WTC11 (cell line): ENCODE data around the gene PARVB. TPM values are rescaled to one million over a fixed set of nuclear protein-coding genes. Genes with fewer than 3 reads are reported as not detected.

Experiments used
- ATAC-seq: fragments of 200-7000 bp; cut with Tn5 transposase; 2 replicates; pipeline ENCODE4 v1.10.0; 2021; ENCODE audit warnings: mild to moderate bottlenecking, moderate library complexity
- CTCF ChIA-PET: fragments of 300-600 bp; sonication (Branson Sonifier 250); formaldehyde crosslinking; loops from one replicate; lab custom pipeline; 2021; ENCODE audit warnings: antibody characterized with exemption; lab: Charles Lee
- POLR2A ChIA-PET: fragments of 350-600 bp; sonication (Branson Sonifier 250); formaldehyde crosslinking; loops from one replicate; lab custom pipeline; 2021; ENCODE audit warnings: antibody characterized with exemption; lab: Charles Lee
- DNase-seq: peaks from one replicate; pipeline ENCODE4 v3.0.0; 2021; ENCODE audit warnings: low spot score
- H3K27ac Mint-ChIP-seq: 2 replicates; pipeline ENCODE4 v1.8.0; 2021; ENCODE audit warnings: mixed read lengths
- H3K27me3 Mint-ChIP-seq: 2 replicates; pipeline ENCODE4 v1.8.0; 2021; ENCODE audit warnings: low read depth, mild to moderate bottlenecking, moderate library complexity, mixed read lengths
- H3K36me3 Mint-ChIP-seq: 2 replicates; pipeline ENCODE4 v1.8.0; 2021; ENCODE audit warnings: mixed read lengths
- H3K4me1 Mint-ChIP-seq: 2 replicates; pipeline ENCODE4 v1.8.0; 2022; ENCODE audit warnings: mixed read lengths
- H3K4me3 Mint-ChIP-seq: 2 replicates; pipeline ENCODE4 v1.8.0; 2021; ENCODE audit warnings: mild to moderate bottlenecking, moderate library complexity, mixed read lengths
- H3K9me3 Mint-ChIP-seq: 2 replicates; pipeline ENCODE4 v1.8.0; 2021; ENCODE audit warnings: mixed read lengths
- CBFB ChIP-seq: sonication (generic); formaldehyde crosslinking; IDR thresholded peaks from 2 replicates; pipeline ENCODE4 v1.8.1; 2022; ENCODE audit warnings: mild to moderate bottlenecking, low read depth, missing genetic modification reagents
- CREM ChIP-seq: sonication (generic); formaldehyde crosslinking; IDR thresholded peaks from 2 replicates; pipeline ENCODE4 v1.8.1; 2022; ENCODE audit warnings: mild to moderate bottlenecking, missing genetic modification reagents, moderate library complexity
- EMX1 ChIP-seq: fragments of 250-450 bp; sonication (Bioruptor Pico); IDR thresholded peaks from 2 replicates; pipeline ENCODE4 v1.8.0; 2021; ENCODE audit warnings: mild to moderate bottlenecking
- FOXP1 ChIP-seq: sonication (generic); formaldehyde crosslinking; IDR thresholded peaks from 2 replicates; pipeline ENCODE4 v1.8.0; 2022; ENCODE audit warnings: missing genetic modification reagents, mild to moderate bottlenecking, moderate library complexity, borderline replicate concordance
- IRF2 ChIP-seq: sonication (generic); formaldehyde crosslinking; IDR thresholded peaks from 2 replicates; pipeline ENCODE4 v1.8.0; 2022; ENCODE audit warnings: low read depth, missing genetic modification reagents, borderline replicate concordance
- NFYB ChIP-seq: sonication (generic); formaldehyde crosslinking; conservative IDR thresholded peaks from 2 replicates; pipeline ENCODE4 v1.8.0; 2022; ENCODE audit warnings: low read depth, missing genetic modification reagents
- NR3C1 ChIP-seq: sonication (generic); formaldehyde crosslinking; conservative IDR thresholded peaks from 2 replicates; pipeline ENCODE4 v1.8.1; 2023; ENCODE audit warnings: low read depth, mild to moderate bottlenecking, missing genetic modification reagents
- RELA ChIP-seq: sonication (generic); formaldehyde crosslinking; IDR thresholded peaks from 2 replicates; pipeline ENCODE4 v1.8.1; 2022; ENCODE audit warnings: missing genetic modification reagents, mild to moderate bottlenecking, borderline replicate concordance
- ZBTB21 ChIP-seq: sonication (generic); formaldehyde crosslinking; IDR thresholded peaks from 2 replicates; pipeline ENCODE4 v1.8.1; 2023; ENCODE audit warnings: mild to moderate bottlenecking, missing genetic modification reagents, borderline replicate concordance
- ZNF138 ChIP-seq: sonication (generic); formaldehyde crosslinking; conservative IDR thresholded peaks from 2 replicates; pipeline ENCODE4 v1.8.1; 2022; ENCODE audit warnings: mild to moderate bottlenecking, moderate library complexity, missing genetic modification reagents
- ZNF263 ChIP-seq: sonication (generic); formaldehyde crosslinking; IDR thresholded peaks from 2 replicates; pipeline ENCODE4 v1.8.1; 2022; ENCODE audit warnings: low read depth, mild to moderate bottlenecking, moderate library complexity, missing genetic modification reagents
- total RNA-seq: library from RNA; stranded (reverse); gene quantifications from 3 replicates; pipeline ENCODE4 v1.2.3, GENCODE V29; 2021
- TF ChIP-seq, protein P1 (sequence below): sonication (generic); formaldehyde crosslinking; conservative IDR thresholded peaks from 2 replicates; pipeline ENCODE4 v1.8.1; 2023; ENCODE audit warnings: mild to moderate bottlenecking, low read depth, missing genetic modification reagents, moderate library complexity
- TF ChIP-seq, protein P2 (sequence below): sonication (generic); formaldehyde crosslinking; conservative IDR thresholded peaks from 2 replicates; pipeline ENCODE4 v1.8.1; 2022; ENCODE audit warnings: mild to moderate bottlenecking, missing genetic modification reagents
- TF ChIP-seq, protein P3 (sequence below): fragments of 250-450 bp; sonication (Bioruptor Pico); IDR thresholded peaks from 2 replicates; pipeline ENCODE4 v1.9.0; 2021; ENCODE audit warnings: moderate library complexity, mild to moderate bottlenecking, inconsistent platforms, borderline replicate concordance
- TF ChIP-seq, protein P4 (sequence below): fragments of 200-600 bp; IDR thresholded peaks from 2 replicates; pipeline ENCODE4 v1.8.0; 2022; ENCODE audit warnings: antibody characterized with exemption
- TF ChIP-seq, protein P5 (sequence below): fragments of 250-450 bp; sonication (Bioruptor Pico); IDR thresholded peaks from 2 replicates; pipeline ENCODE4 v1.9.0; 2021; ENCODE audit warnings: mild to moderate bottlenecking
- TF ChIP-seq, protein P6 (sequence below): sonication (generic); formaldehyde crosslinking; IDR thresholded peaks from 2 replicates; pipeline ENCODE4 v1.8.1; 2023; ENCODE audit warnings: mild to moderate bottlenecking, moderate library complexity, missing genetic modification reagents

The PARVB gene
- total RNA-seq, 1 experiment from 2014 or later, result 3.3 TPM

DNA sequence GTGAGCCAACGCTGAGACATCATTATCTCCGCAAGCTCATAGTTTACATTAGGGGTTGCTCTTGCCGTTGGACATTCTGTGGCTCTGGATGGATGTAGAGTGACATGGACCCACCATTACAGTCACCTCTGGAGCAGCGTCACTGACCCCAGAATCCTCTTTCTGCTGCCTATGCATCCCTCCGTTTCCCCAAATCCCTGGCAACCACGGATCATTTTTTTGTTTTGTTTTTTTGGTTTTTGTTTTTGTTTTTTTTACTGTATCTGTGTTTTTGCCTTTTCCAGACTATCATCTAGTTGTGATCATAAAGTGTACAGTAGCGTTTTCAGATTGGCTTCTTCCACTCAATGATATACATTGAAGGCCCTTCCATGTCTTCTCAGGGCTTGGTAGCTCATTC is 4.0 kb downstream of the PARVB start:
- peaks cover 7% of the 10 kb centered on the region for H3K27me3 Mint-ChIP-seq
- ChIA-PET CTCF (interaction anchor here (2.2 kb wide), 1 partner anchor 35 kb away, joined by 9 read pairs; no protein-coding TSS in a partner anchor), POLR2A (no interaction called here)
- ATAC-seq, result no peak
- peaks cover 20% of the 10 kb centered on the region for H3K4me1 Mint-ChIP-seq
- TF ChIP-seq FOXP1 (CRISPR knock-in tag) (no peak), IRF2 (no peak), CREM (no peak), CBFB (no peak), ZBTB21 (CRISPR knock-in tag) (no peak), RELA (no peak), NFYB (CRISPR knock-in tag) (no peak), ZNF138 (no peak), EMX1 (CRISPR knock-in tag) (no peak), NR3C1 (CRISPR knock-in tag) (no peak)
- TF ChIP-seq, protein P1, sequence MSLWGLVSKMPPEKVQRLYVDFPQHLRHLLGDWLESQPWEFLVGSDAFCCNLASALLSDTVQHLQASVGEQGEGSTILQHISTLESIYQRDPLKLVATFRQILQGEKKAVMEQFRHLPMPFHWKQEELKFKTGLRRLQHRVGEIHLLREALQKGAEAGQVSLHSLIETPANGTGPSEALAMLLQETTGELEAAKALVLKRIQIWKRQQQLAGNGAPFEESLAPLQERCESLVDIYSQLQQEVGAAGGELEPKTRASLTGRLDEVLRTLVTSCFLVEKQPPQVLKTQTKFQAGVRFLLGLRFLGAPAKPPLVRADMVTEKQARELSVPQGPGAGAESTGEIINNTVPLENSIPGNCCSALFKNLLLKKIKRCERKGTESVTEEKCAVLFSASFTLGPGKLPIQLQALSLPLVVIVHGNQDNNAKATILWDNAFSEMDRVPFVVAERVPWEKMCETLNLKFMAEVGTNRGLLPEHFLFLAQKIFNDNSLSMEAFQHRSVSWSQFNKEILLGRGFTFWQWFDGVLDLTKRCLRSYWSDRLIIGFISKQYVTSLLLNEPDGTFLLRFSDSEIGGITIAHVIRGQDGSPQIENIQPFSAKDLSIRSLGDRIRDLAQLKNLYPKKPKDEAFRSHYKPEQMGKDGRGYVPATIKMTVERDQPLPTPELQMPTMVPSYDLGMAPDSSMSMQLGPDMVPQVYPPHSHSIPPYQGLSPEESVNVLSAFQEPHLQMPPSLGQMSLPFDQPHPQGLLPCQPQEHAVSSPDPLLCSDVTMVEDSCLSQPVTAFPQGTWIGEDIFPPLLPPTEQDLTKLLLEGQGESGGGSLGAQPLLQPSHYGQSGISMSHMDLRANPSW (CRISPR knock-in tag), result no peak
- TF ChIP-seq, protein P2, sequence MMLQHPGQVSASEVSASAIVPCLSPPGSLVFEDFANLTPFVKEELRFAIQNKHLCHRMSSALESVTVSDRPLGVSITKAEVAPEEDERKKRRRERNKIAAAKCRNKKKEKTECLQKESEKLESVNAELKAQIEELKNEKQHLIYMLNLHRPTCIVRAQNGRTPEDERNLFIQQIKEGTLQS (CRISPR knock-in tag), result no peak
- TF ChIP-seq, protein P3, sequence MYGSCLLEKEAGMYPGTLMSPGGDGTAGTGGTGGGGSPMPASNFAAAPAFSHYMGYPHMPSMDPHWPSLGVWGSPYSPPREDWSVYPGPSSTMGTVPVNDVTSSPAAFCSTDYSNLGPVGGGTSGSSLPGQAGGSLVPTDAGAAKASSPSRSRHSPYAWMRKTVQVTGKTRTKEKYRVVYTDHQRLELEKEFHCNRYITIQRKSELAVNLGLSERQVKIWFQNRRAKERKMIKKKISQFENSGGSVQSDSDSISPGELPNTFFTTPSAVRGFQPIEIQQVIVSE (CRISPR knock-in tag), result no peak
- TF ChIP-seq, protein P4, sequence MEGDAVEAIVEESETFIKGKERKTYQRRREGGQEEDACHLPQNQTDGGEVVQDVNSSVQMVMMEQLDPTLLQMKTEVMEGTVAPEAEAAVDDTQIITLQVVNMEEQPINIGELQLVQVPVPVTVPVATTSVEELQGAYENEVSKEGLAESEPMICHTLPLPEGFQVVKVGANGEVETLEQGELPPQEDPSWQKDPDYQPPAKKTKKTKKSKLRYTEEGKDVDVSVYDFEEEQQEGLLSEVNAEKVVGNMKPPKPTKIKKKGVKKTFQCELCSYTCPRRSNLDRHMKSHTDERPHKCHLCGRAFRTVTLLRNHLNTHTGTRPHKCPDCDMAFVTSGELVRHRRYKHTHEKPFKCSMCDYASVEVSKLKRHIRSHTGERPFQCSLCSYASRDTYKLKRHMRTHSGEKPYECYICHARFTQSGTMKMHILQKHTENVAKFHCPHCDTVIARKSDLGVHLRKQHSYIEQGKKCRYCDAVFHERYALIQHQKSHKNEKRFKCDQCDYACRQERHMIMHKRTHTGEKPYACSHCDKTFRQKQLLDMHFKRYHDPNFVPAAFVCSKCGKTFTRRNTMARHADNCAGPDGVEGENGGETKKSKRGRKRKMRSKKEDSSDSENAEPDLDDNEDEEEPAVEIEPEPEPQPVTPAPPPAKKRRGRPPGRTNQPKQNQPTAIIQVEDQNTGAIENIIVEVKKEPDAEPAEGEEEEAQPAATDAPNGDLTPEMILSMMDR, result no peak
- no peak overlapping the region for H3K4me3 Mint-ChIP-seq
- no peak for DNase-seq
- H3K9me3 Mint-ChIP-seq, result no peaks in the 10 kb centered on the region
- no peak overlapping the region for H3K27ac Mint-ChIP-seq
- no peaks in the 10 kb centered on the region for H3K36me3 Mint-ChIP-seq

DNA sequence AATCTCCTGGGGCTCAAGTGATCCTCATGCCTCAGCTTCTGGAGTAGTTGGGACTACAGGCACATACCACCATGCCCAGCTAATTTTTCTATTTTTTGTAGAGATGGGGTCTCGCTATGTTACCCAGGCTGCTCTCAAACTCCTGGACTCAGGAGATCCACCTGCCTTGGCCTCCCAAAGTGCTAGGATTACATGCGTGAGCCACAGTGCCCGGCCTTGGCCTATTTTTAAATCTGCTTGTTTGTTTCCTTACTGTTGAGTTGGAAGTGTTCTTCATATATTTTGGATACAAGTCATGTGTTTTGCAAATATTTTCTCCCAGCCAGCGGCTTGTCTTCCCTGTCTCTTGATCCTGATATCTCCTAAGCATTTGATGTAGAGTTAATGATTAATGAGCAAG is 5.0 kb downstream of the PARVB start:
- ATAC-seq (no peak), DNase-seq (no peak)
- ChIA-PET POLR2A (no interaction called here), CTCF (no interaction called here)
- TF ChIP-seq, protein P5, sequence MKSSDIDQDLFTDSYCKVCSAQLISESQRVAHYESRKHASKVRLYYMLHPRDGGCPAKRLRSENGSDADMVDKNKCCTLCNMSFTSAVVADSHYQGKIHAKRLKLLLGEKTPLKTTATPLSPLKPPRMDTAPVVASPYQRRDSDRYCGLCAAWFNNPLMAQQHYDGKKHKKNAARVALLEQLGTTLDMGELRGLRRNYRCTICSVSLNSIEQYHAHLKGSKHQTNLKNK, result no peak
- TF ChIP-seq, protein P4, result no peak
- TF ChIP-seq FOXP1 (CRISPR knock-in tag), result no peak
- TF ChIP-seq, protein P6, sequence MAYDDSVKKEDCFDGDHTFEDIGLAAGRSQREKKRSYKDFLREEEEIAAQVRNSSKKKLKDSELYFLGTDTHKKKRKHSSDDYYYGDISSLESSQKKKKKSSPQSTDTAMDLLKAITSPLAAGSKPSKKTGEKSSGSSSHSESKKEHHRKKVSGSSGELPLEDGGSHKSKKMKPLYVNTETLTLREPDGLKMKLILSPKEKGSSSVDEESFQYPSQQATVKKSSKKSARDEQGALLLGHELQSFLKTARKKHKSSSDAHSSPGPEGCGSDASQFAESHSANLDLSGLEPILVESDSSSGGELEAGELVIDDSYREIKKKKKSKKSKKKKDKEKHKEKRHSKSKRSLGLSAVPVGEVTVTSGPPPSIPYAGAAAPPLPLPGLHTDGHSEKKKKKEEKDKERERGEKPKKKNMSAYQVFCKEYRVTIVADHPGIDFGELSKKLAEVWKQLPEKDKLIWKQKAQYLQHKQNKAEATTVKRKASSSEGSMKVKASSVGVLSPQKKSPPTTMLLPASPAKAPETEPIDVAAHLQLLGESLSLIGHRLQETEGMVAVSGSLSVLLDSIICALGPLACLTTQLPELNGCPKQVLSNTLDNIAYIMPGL (CRISPR knock-in tag), result no peak
- no peak for TF ChIP-seq CBFB
- no peak for TF ChIP-seq ZNF263
- TF ChIP-seq IRF2, result no peak
- no peaks in the 10 kb centered on the region for H3K9me3 Mint-ChIP-seq
- no peak overlapping the region for H3K27ac Mint-ChIP-seq
- peaks cover 3% of the 10 kb centered on the region for H3K27me3 Mint-ChIP-seq
- H3K4me3 Mint-ChIP-seq, result no peak overlapping the region
- H3K36me3 Mint-ChIP-seq, result no peaks in the 10 kb centered on the region
- peaks cover 21% of the 10 kb centered on the region for H3K4me1 Mint-ChIP-seq
